ENCODE results near the gene ZIC1.

DNA sequence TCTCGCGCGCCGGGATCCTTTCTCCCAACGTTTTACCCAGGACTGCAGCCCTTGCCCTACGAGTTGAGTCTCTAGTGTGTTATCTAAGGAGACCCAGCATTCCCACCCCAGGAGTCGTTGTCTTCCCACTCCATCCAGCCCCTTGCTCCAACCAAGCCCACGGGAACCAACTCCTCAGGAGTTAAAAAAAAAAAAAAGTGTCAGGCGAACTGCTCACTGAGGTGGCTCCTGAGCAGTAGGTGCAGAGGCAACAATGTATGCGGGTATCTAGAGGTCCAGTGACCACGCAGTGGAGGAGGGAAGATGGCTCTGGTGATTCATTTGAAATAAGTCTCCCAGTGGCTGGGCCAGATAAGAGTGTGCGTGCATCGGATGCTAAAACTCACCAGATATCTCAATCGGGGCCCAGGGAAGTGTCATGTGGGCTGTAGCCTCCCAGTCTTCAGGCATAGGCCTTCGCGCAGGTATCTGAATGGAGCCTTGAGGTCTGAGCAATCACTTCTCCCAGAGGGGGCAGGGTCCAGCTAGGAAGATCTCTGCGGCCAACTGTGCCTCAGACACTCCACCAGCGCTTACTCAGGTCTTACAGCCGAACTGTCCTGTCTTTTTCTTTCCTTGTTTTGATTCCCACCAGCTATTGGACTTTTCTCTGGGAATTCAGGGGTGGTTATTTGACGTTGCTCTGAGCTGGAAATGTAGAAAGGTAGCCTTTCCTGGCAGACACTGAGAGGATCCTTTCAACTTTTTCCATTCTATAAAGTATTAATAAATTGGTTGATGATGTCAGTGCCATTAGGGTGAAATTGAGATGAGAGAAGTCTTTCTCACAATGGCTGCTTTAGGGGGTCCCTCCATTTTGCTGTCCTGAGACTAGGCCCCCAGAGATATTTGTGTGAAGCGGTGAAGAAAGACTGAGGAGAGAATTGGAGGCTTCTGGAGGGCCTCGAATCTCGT is 23.8 kb upstream of the ZIC1 start:
- TF ChIP-seq, protein P1, sequence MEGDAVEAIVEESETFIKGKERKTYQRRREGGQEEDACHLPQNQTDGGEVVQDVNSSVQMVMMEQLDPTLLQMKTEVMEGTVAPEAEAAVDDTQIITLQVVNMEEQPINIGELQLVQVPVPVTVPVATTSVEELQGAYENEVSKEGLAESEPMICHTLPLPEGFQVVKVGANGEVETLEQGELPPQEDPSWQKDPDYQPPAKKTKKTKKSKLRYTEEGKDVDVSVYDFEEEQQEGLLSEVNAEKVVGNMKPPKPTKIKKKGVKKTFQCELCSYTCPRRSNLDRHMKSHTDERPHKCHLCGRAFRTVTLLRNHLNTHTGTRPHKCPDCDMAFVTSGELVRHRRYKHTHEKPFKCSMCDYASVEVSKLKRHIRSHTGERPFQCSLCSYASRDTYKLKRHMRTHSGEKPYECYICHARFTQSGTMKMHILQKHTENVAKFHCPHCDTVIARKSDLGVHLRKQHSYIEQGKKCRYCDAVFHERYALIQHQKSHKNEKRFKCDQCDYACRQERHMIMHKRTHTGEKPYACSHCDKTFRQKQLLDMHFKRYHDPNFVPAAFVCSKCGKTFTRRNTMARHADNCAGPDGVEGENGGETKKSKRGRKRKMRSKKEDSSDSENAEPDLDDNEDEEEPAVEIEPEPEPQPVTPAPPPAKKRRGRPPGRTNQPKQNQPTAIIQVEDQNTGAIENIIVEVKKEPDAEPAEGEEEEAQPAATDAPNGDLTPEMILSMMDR (IDR thresholded peaks at IDR 0.05) = no peak
- no peak for TF ChIP-seq POLR2A (IDR thresholded peaks at IDR 0.05)
